ENCODE results near the gene LGALS16. TPM values are rescaled to one million over a fixed set of nuclear protein-coding genes. Genes with fewer than 3 reads are reported as not detected.

LGALS16 gene
- total and polyA plus RNA-seq, 10 of the 15 experiments (the other 5 are each of a cell fraction or from before 2014, with no cell fraction given): not detected

DNA sequence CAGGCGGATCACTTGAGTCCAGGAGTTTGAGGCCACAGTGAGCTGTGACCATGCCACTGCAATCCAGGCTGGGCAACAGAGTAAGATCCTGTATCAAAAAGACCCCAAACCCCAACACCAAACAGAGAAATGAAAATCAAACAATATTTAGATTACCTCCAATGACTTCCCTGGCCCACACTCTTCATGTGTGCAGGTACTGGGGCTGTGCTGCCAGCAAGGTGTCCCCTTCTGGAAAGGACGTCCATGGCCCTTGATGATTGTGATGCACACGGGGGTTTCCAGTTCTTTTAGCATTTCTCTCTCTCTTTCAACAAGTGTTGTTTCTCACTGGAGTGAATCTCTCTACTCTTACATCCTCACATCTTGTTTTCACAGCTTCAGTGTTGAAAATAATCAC, 24.9 kb downstream of the LGALS16 start (continued):
- TF ChIP-seq KLF5 (IDR thresholded peaks at IDR 0.05; ENCODE audit: partially characterized antibody): no peak
- TF ChIP-seq PML (IDR thresholded peaks at IDR 0.05; ENCODE audit: low read length): no peak
- no peak for TF ChIP-seq PAX8 (IDR thresholded peaks at IDR 0.05)
- TF ChIP-seq EGR1 (IDR thresholded peaks at IDR 0.05; ENCODE audit: borderline replicate concordance in 1 of 2, low read depth in 2 of 2, low read length in 2 of 2): no peak

DNA sequence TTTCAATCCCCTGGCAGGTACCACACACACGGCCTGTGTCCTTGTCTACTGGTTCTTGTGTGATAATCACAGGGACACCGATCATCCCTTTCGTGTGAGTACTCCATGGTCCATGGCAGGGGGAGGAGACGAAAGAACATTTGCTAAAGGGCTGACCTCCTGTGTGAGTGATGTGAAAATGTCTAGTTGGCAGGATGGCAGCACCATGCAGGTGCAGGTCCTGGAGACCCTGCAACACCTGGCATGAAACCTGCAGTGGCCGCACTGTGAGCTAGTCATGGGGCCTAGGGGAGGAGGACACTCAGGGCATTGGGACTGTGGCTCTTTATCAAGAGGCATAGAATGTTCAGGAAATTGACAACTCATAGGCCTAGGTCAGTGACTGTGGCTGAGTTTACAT, 25.7 kb downstream of the LGALS16 start:
- H3K4me3 ChIP-seq: peak overlapping the region; percentile 86; the same call in 1 of the 2 replicates
- WGBS (ENCODE audit: insufficient coverage, insufficient replicate concordance, low lambda C conversion rate, missing lambda C conversion rate): 99% methylated on average over 5 of the region's 5 CpGs
- no peaks in the 10 kb centered on the region; the same call in 2 of the 3 replicates for H3K9me3 ChIP-seq (replicated peaks; ENCODE audit: control insufficient read depth, insufficient read depth, low read length)
- no peak overlapping the region for H2AFZ ChIP-seq (ENCODE audit: control insufficient read depth, low read depth, low read length)
- ChIA-PET CTCF (interaction anchor here (1.6 to 3.5 kb wide), 2 partner anchors 20 to 163 kb away, joined by 11 read pairs; no protein-coding TSS in a partner anchor), RAD21 (ENCODE audit: unreplicated experiment) (interaction anchor here (0.8 to 4.1 kb wide), 5 partner anchors 11 to 164 kb away, joined by 3 to 23 read pairs (median 5); partner anchors contain the start of genes FBL and LGALS14), POLR2A (interaction anchor here (2.7 kb wide), 1 partner anchor 19 kb away, joined by 13 read pairs; no protein-coding TSS in a partner anchor), SMC1A (ENCODE audit: uncharacterized antibody, unreplicated experiment) (interaction anchor here (1.1 to 4.7 kb wide), 4 partner anchors 9 to 86 kb away, joined by 3 to 47 read pairs (median 4); no protein-coding TSS in a partner anchor)
- DNase-seq (ENCODE audit: low read depth, low spot score) (no peak), ATAC-seq (no peak), FAIRE-seq (no peak)
- H3K36me3 ChIP-seq (ENCODE audit: control insufficient read depth in 2 of 2, insufficient read depth in 2 of 2, low read length in 1 of 2): peaks cover 0 to 26% of the 10 kb centered on the region in 2 experiments; a peak in 2 of 4 replicates
- H4K20me1 ChIP-seq (ENCODE audit: control insufficient read depth, insufficient read depth): no peaks in the 10 kb centered on the region
- H3K9ac ChIP-seq (ENCODE audit: control insufficient read depth, insufficient read depth, low read length): no peak overlapping the region; the same call in 1 of the 2 replicates
- in situ Hi-C loops (cut with MboI) (loop anchor here (5.0 kb wide), 1 partner anchor 156 kb away; no protein-coding TSS in a partner anchor), intact Hi-C loops (cut with micrococcal nuclease; ENCODE audit: unreplicated experiment) (no loop called here)
- H3K4me2 ChIP-seq (ENCODE audit: control insufficient read depth, insufficient read depth): peak overlapping the region; percentile 98
- TF ChIP-seq, protein P1, sequence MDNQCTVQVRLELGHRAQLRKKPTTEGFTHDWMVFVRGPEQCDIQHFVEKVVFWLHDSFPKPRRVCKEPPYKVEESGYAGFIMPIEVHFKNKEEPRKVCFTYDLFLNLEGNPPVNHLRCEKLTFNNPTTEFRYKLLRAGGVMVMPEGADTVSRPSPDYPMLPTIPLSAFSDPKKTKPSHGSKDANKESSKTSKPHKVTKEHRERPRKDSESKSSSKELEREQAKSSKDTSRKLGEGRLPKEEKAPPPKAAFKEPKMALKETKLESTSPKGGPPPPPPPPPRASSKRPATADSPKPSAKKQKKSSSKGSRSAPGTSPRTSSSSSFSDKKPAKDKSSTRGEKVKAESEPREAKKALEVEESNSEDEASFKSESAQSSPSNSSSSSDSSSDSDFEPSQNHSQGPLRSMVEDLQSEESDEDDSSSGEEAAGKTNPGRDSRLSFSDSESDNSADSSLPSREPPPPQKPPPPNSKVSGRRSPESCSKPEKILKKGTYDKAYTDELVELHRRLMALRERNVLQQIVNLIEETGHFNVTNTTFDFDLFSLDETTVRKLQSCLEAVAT (IDR thresholded peaks at IDR 0.05): peak; percentile 50; the same call in 1 of the 2 replicates
- TF ChIP-seq SMARCA5 (IDR thresholded peaks at IDR 0.05): no peak
- no TSS peak for BruUV-seq (replicated peaks)
- H3K79me2 ChIP-seq (ENCODE audit: control insufficient read depth, insufficient read depth, low read length): peaks cover 23% of the 10 kb centered on the region
- H3K4me1 ChIP-seq (ENCODE audit: control insufficient read depth, insufficient read depth, low read length): peaks cover 53% of the 10 kb centered on the region
- peak overlapping the region; percentile 98; the same call in 1 of the 2 replicates for H3K27ac ChIP-seq (ENCODE audit: control insufficient read depth, insufficient read depth)
- no peaks in the 10 kb centered on the region for H3K27me3 ChIP-seq (replicated peaks in 1 of 2; ENCODE audit: control insufficient read depth in 2 of 2, insufficient read depth in 2 of 2, low read length in 1 of 2)

Data from GM12878 (cell line).